Fibroblast of skin of right quadriceps (primary cell): Measurements from ENCODE around the gene PRLR.
"Not testable (repeated sequence)": the region's sequence is repeated elsewhere in the genome, so short reads cannot be mapped to it uniquely, and the experiment has no call there.

Experiments used
- DNase-seq: peaks from one replicate; pipeline ENCODE4 v3.0.0-alpha.2; 2013

Gene PRLR

DNA sequence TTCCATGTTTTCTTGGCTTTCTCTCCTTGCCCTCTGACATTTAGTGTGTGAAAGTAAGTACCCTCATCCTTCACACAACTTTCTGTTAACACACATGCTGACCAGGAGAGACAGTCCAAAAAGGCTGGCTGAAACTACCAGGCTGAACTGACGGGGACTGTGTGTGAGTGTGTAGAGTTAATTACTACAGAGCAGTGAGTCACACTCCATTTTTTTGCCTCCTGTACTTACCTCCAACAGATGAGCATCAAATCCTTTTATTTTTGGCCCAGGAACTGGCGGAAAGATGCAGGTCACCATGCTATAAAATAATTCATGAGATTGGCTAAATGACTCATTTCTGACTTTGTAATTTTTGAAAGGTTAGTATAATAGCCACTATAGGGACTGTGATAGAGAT is 162.3 kb downstream of the PRLR start:
- peak; percentile 15 for DNase-seq

DNA sequence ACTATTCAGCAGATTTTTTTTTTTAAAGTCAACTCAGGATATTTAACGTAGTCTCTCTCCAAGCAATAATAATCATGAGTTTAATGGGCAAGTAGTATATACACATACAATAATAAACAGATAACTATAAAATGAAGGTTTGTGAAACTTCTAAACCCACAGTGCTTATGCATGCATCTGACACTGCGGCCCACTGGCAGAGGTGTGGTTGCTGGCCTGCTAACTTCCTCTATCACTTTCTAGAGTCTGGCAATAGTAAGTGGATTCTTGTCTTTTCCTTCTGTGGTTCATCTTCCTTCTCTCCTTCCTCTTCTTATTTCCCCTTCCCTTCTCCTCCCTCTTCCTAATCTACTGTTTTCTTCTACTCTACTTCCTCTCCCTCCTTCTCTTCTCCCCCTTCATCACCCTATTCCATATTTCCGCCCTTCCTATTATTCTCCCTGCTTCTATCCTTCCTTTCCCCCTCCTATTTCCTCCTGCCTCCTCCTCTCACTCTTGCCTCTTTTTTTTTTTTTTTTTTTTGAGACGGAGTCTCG is 164.0 kb downstream of the PRLR start:
- no peak for DNase-seq

DNA sequence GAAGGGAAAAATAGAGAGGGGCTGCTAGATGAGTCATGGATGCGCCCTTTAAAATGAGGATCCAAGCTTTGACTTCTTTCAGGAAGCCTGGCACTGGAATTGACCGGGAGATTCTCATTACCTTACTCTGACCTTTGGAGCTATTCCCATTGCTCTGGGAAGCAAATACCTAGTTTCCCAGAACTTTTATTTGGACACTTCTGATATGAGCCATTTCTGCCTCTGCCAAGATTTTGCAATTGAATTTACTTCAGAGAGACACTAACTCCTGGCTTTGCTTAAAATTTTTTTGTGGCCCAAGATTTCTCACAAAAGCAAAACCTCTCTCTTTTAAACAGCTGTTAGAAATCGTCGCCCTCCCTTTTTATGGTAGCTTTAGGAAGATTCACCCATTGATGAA is 166.9 kb downstream of the PRLR start:
- no peak for DNase-seq

DNA sequence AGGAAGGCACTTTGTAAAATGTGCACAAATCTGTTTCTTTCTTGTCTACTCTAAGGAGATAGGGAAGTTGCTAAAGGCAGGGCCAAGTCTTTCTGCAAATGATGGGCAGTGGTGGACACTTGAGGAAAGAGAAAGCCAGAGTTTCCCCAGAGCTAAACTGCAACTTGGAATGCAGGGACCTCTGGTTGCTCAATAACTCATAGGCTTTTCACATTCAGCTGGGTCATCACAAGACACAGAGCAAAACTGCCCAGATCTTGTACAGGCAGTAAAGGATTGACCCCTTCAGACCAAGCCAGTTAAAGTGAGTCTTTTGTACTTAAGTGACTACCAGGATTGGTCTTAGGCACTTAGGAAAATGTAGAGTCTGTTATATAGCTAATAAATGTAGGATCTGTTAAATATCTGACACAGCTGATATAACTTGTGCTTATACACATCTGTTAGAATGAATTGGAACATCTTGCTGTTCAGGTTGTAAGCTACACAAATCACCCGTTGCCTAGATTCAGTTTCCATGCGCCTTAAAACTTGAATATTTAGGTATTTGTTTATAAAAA is 169.0 kb downstream of the PRLR start:
- DNase-seq: no peak

DNA sequence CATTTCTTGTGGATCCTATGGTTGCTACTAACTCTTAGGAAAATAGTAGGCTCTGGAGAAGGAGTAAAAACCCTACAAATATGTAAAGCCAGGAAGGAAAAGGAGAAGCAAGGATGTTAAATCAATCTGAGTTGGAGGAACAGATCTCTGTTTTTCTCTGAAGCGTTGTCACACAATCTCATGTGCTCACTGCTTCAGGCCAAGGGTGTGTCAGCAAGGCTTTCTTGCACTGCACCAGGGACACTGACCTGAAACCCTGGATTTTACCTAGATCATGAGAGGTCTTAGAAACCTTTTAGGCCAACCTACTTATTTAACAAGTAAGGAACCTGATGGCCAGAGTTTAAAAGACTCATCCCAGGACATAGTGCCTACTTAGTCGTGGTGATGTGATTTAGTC is 170.1 kb downstream of the PRLR start:
- no peak for DNase-seq

DNA sequence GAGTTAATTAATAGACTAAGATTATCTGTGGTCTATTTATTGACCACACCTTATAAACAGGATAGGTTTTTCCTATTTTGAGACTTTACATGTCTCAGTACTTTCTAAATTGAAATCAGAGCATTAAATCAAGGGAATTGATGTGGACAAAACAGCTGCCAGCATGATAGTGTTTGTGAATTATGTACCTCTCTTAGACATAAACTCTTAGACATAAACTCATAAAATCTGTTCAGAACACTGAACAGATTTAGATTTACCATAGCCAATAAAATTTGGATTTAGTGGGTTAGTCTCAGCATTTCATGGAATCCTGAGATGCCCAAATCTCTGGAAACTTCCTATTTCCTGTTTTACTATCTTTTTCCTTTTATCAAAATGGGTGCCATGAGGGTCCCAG is 171.0 kb downstream of the PRLR start:
- DNase-seq: no peak

DNA sequence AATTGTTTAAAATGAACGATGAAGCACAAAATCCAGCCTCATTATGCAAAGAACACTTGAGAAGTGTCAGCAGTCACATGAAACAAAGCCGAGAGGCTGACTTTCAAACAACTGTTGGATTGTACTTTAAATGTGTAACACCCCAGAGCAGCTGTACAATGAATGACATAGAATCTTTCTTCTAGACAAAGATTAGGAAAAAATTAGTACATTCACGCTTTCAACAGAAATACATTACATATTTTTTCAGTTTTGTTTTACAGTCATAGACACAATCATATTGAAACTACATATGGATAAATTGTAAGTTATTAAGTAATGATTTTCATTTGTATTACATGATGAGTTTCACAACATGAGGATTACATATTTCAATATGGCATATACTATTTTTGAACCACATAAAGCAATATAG is 171.9 kb downstream of the PRLR start:
- no peak for DNase-seq

DNA sequence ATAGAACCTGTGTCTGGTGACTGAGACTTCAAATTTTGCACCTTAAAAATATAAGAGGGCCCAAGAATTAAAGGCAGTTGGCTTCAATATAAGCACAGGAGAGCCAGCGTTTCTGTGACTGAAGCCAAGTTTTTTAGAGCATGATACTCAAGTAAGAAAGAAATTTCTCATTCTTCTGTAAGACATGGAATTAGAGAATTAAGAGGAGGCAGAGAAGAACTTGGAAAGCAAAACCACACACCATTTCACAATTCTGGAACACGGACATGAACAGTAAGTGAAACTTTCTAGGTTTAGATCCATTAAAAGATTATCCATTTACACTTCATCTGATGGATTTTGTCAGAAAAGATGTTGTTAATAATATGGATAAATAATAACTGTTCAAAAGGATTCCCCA is 173.6 kb downstream of the PRLR start:
- no peak for DNase-seq

DNA sequence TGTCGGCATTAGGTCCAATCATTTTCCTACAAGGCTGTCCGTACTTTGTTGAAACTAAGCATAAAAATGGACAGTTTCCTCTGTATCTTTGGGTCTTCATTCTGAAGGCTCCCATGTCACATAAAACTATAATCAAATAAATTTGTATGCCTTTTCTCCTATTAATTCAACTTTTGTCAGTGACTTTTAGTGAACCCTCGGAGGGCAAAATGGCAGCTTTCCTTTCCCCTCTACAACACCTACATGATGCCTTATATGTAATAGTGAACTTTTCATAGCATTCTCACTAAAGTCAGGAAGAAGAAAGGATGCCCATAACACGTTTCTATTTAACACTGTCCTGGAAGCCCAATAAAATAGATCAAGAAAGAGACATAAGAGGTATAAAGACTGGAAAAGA is 177.4 kb downstream of the PRLR start:
- no peak for DNase-seq

DNA sequence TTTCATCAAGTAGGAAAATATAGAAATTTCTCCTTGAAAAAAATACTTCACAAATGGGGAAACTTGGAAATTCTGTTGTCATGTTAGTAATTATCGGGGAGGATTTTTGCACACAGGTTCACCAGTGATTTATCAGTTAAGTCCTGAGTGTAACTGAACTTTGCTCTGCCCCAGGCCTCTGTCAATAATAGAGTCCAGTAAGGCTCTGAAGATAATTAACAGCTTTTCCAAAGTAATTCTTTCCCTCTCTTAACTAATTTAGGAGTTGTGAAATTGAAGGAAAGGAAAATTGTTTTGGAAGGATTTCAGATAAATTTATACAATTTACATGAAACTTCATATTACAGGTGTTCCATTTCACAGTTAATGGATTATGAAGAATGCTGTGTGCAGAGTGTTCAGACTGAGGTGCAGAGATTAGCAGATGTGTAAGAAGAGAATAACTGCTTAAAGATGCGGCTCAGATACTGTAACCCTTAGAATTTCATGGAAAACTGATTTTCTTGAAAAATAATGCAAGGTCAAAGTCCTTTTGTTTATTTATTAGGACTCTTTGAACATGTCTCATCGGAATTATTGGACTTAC is 179.7 kb downstream of the PRLR start:
- no peak for DNase-seq

DNA sequence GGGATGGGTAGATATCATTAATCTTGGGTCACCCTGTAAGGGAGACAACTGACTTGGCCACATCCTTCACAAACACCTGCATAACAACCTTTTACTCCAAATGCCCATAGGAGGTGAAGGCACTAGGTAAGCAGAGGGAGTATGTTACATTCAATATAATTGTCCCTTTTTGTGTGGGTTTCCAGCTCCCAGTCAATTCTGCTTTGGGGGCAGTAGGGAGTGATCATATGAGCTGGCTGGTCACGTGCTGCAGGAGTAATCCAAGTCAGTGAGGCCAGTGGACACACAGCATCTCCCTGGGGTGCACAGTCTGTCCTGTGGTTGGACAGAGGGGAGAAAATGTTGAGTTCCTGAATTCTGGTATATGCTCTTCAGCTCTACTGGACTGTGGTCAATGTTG is 181.4 kb downstream of the PRLR start:
- DNase-seq: no peak

DNA sequence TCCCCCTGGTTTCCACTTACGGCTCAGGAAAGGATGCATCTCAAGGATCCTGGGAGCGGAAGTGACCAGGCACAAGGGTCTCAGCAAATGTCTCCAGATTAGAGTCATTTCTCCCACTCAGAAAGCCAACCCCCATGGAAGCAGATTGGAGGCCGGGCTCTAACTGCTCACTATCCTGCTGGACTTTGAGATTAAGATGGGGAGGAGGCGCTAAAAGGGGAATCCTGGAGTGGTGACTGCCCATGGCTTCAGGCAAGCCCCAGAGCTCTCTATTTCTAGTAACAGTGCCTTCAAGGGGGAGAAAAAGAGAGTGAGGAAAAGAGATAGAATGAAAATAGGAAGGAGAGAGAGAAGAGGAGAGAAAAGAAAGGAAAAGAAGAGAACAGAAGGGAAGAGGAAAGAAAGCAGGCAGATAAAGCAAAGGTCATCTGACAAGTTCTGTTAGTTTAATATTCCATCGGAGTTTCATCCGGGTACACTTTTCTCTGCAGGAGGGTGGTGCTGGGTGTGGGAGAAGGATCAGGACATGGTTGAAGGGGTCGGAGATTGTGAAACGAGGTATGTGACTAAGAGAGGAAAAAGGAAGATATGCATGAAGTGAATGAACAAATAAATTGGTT is 182.4 kb downstream of the PRLR start, which contains the start of gene AGXT2:
Gene AGXT2, minus strand, starts transcription at position 165 of the 620 bp plus-strand sequence. Its CDS starts 57 bp downstream, at position 108.
- DNase-seq: no peak

DNA sequence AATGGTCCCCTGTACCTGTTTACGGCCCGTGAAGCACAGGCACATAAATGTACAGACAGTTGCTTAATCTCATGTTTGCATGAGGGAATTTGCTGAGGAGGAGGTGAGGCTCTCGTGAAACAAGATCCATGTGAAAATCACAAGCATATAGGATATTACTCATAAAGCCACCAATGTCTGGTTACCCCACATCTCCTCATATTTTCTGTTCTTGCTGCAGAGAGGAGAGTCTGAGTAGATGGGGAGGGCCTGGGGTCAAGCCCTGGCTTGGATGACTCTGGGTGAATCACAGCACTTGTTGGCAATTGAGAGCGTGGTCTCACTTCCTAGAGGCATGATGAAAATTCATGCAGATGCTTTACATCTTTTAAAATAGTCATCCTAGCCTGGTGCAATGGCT is 183.5 kb downstream of the PRLR start:
- DNase-seq: peak; percentile 92

DNA sequence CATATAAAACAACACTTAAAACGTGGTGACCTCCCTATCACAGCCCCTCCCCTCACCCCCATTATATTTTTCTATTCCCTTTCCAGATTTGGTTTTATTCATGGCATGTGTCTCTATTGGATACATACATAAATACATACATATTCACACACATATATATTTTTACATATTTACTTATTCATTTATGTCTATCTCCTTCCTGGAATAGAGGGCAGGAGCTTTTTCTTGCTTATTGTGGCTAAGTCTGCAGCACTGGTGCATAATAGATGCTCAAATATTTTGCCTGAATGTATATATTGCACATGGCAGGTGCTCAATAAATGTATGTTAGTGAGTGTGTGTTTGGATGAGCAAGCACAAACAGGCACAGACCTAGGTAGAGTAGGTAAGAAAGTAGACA is 185.0 kb downstream of the PRLR start:
- no peak for DNase-seq

DNA sequence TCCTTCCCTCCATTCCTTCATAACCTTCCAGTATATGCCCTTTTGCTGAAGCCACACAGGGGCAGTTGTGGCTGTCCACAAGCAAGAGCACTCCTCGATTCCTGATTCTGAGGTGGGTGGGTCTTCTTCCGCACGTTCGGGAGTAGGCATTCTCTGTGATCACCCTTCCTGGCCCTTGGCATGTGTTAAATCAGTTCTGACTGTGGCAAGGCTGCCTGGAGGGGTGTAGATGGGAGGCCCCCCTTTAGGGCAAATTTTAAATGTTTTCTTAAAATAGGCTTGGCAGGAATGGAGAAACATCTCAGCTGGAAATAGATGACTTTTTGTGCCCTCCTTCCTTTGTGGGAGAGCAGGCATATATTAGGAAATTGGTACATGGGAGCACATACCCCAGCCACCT is 185.6 kb downstream of the PRLR start:
- no peak for DNase-seq

DNA sequence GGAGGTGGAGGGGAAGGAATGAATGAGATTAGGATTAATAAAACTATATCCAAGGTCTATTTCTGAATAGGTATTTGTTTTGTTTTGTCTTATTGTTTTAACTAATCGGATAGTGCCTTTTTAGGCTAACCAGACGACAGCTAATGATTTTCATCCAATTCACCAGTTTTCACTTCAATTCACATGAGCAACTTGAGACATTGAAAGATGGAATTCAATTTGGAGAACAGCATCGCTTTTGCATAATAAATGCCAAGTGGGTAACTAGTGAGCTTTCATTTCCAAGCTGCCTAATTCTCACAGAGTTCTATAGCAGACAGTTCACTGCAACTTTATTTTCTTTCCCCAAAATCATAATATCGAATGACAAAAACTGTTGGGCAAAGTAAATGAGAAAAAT is 187.5 kb downstream of the PRLR start:
- DNase-seq: no peak

DNA sequence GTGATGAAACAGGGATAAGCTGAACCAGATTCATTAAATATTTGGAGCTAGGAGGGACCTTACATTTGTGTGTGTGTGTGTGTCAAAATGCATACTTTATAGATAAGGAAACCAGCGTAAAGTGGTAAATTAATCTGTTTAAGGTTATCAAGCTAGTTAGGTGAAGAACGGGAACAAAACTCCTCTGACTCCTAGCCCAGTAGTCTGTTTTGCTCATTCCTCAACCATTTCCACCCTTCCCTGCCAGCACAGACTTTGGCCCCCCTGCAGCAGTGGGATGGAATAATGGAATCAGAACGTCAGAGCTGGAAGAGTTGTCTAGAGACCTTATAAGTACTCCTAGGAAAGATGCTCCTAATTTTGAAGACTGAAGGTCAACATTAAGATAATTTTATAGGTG is 189.0 kb downstream of the PRLR start:
- DNase-seq: no peak

DNA sequence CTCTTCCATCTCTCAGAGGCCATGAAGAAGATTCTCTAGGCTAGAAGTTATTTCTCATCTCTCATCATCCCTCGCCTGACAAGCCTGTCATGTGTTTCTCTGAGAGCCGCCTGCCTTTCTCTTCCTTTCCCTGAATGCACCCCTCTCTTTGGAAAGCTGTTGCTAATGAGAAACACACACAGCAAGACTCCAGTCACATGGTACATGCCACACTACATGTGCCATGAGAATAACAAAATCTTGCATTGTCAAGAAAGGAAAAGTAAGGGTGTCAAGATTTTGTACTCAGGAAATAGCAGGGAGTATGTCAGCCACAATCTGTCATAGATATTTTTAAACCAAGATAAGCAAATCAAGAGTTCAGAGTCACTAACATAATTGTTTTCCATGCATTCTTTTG is 191.4 kb downstream of the PRLR start:
- DNase-seq: no peak

DNA sequence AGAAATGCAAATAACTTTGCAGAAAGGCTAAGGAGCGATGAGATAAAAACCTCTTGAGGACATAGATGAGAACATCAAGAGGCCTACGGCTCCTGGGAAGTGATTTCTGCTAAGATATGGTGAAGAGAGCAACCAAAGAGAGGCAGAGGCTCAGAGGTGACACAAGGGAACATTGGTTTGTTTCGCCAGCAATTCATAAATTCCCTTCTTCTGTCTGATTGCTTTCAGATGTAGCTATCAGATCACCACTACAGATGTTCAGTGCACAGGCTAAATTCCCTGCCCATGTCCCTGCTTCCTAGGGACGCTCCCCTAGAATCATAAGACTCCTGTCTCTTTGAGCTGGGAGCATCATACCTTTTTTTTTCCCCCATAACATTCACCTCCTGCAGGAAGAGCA is 193.8 kb downstream of the PRLR start:
- no peak for DNase-seq

DNA sequence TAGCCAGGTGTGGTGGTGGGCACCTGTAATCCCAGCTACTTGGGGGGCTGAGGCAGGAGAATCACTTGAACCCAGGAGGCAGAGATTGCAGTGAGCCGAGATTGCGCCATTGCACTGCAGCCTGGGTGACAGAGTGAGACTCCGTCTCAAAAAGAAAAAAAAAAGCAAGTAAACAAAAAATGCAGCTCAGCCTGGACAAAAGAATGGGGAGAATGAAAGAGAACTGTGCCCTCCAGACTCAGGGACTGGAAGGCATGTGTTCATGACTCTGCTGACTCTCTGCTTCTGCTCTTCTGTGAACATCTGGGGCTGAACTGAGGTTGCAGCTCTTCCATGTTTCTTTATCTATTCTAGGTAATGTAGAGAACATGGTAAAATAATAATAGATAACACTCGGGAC is 194.4 kb downstream of the PRLR start:
- not testable (repeated sequence) for DNase-seq

DNA sequence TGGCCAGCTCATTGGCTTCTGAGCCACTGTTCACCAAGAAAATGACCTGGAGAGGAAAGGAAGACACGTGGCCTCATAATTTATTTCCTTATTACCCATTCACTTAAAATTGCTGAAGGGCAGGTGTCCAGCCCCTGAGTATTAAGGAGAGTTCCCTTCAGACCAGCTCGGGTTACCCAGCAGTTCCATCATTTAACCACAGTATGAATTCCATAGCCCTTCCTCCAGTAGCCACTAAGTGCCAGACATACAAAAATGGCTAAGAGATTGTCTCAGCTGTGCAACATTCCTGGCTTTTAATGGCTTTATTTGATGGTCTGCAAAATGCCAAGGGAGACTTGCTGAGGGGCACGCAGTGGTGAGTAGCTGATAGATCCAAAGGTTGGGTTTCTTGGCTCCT is 195.0 kb downstream of the PRLR start:
- DNase-seq: no peak

DNA sequence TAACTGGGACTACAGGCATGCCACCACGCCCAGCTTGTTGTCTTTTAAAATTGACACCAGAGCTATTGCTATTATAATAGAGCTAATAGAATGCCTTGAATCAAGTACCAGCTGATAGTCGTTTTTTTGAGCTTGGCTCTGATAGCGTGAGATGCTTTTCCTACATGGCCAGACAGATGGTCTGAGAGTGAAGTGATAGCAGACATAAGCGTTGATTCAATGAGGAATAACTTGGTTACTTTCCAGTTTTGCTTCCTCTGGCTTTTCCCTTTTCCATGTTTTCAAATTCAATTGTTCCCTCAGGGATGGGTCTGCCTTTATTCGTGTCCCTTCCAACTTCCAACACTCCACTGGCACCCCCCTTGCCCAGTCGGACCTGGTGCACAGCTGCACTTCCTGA is 197.9 kb downstream of the PRLR start:
- DNase-seq: no peak

DNA sequence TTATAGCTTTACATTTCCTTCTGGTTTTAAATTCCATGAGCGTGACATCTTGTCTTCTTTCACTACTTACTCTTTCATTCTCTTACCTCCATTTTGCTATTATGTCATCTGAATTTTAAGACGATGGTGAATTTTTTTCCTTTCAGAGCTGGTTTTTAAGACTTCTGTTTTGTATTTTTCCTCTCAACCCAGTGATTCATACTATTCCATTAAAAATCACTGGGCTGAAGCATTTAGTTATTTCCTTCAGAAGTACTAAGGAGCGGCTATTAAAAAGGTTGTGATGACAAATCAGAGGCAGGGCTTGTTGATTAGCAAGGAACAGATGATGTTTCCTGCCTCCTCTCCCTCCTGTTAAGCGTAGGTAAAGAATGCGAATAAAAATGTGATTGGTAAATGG is 199.0 kb downstream of the PRLR start:
- DNase-seq: peak; percentile 58

DNA sequence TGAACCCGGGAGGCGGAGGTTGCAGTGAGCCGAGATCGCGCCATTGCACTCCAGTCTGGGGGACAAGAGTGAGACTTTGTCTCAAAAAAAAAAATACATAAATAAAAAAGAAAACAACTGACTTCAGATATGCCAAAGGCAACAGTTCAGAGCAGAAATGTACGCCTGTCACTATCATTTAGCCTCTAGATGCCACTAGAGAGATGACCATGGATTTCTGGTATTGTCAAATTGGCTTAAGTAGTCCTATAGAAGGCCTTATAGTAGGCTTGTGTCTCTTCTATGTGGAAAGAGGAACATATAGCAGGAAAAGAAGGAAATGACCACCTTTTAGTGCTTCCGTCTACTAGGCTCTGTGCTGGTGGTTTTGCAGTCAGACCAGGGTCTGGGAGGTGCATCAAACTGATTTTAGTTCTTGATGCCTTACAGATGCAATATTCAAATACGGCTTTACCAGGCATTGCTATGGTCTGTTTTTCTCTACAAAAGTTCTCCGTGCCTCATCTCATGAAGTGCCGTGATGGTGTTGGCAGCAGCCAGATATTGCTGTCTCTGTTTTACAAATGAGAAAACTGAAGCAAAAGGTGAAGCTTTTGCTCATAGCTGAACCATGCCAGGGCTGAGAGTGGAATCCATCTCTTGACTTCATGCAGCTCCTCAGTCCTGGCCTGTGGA is 199.7 kb downstream of the PRLR start:
- DNase-seq: no peak
